KOPT-K1 (cell line): ENCODE results near the gene TROAP.
"Not testable (repeated sequence)": the region's sequence is repeated elsewhere in the genome, so short reads cannot be mapped to it uniquely, and the experiment has no call there.

Experiments
- H3K27ac ChIP-seq: fragments of 200-600 bp; sonication (generic); 2 replicates; pipeline ENCODE4 v1.5.1; 2016; ENCODE audit warnings: antibody characterized with exemption, mild to moderate bottlenecking, low read depth, low read length; ENCODE audit not compliant: poor library complexity, severe bottlenecking
- H3K36me3 ChIP-seq: fragments of 200-600 bp; sonication (generic); 2 replicates; pipeline ENCODE4 v1.5.1; 2017; ENCODE audit warnings: antibody characterized with exemption, mild to moderate bottlenecking, low read length, moderate library complexity; ENCODE audit not compliant: insufficient read depth
- H3K9me3 ChIP-seq: fragments of 200-600 bp; sonication (generic); 2 replicates; pipeline ENCODE4 v1.5.1; 2017; ENCODE audit warnings: antibody characterized with exemption, low read length, mild to moderate bottlenecking; ENCODE audit not compliant: insufficient read depth, poor library complexity, severe bottlenecking

TROAP gene

GRCh38 chr12:49331380-49332222, 8.5 kb downstream of the TROAP start:
- H3K36me3 ChIP-seq = peaks cover 61% of the 10 kb centered on the region
- no peaks in the 10 kb centered on the region for H3K9me3 ChIP-seq
- no peak overlapping the region for H3K27ac ChIP-seq

GRCh38 chr12:49332441-49332861, 9.4 kb downstream of the TROAP start:
- Histone ChIP-seq H3K36me3 (peaks cover 52% of the 10 kb centered on the region), H3K27ac (no peak overlapping the region), H3K9me3 (no peaks in the 10 kb centered on the region)

- no peak overlapping the region for H3K27ac ChIP-seq
- H3K9me3 ChIP-seq = no peaks in the 10 kb centered on the region
- H3K36me3 ChIP-seq = peaks cover 48% of the 10 kb centered on the region
Measured at GRCh38 chr12:49332891-49333371, 9.9 kb downstream of the TROAP start.

DNA sequence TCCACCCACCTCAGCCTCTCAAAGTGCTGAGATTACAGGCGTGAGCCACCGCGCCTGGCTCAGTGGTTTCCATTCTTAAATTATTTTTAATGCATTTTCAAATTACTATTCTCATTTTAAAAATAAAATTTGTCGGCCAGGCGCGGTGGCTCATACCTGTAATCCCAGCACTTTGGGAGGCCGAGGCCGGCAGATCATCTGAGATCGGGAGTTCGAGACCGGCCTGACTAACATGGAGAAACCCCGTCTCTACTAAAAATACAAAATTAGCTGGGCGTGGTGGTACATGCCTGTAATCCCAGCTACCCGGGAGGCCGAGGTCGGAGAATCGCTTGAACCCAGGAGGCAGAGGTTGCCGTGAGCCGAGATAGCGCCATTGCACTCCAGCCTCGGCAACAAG, 10.7 kb downstream of the TROAP start:
- H3K9me3 ChIP-seq = not testable (repeated sequence)

DNA sequence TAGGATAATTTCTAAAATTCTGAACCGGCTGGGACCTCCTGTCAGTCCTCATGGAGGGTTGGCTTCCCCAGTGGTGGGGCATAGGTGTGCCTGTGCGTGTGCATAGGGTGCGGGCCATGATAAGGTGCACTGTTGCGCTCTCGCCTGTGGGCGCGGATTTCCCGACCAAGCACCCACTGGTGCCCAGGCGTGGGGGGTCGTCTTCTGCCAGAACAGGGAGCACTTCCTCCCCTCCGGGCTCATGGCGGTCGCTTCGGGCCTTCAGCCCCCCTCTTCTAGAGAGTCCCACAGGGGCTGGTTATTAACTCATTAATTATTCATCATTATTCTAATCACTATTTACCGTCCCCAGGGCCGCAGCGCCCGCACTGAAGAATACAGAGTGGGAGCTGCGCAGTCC, 11.2 kb downstream of the TROAP start:
- H3K9me3 ChIP-seq = no peaks in the 10 kb centered on the region
- H3K27ac ChIP-seq = no peak overlapping the region
- peaks cover 35% of the 10 kb centered on the region for H3K36me3 ChIP-seq

More for the DNA sequence above, 10.7 kb downstream of the TROAP start:
- H3K36me3 ChIP-seq = peaks cover 39% of the 10 kb centered on the region
- not testable (repeated sequence) for H3K27ac ChIP-seq

GRCh38 chr12:49334681-49335080, 11.6 kb downstream of the TROAP start:
- no peak overlapping the region for H3K27ac ChIP-seq
- H3K36me3 ChIP-seq = peaks cover 30% of the 10 kb centered on the region
- H3K9me3 ChIP-seq = no peaks in the 10 kb centered on the region

DNA sequence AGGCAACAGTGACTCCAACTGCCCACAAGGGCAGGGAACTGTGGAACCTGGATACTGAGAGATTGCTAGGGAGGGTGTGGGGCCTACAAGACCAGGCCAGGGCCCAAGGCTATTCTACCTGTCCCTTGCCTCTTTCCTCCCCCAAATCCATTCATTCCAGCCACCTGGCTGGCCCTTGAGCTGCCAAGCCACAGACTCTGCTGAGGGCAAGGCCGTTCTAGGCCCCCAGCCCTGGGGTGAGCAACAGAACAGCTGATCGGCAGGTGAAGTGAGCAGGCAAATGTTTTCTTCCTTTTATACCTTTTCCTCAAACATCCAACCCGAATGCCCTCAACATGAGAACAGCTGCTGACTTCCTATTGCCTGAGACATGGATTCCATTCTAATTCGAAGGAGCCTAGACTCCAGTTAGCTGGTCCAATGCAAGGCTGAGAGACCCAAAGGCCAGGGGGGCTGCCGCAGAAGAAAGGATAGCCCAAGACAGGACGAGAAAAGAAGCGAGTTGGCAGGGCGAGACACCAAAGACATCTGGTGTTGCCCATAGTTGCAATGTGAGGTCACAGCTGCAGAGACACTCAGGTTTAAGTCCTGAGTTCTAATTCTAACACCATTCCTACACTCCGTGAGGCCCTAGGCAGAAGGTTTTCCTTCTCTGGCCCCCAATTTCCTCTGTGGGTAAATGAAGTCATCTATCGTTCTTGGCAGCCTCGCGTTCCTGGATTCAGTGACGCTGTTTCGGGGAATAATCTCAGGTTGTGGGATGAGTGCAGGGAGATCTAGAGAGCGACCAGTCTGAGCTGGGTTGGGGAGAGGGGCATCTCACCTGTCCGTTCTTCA, 12.3 kb downstream of the TROAP start:
- H3K27ac ChIP-seq = no peak overlapping the region

DNA sequence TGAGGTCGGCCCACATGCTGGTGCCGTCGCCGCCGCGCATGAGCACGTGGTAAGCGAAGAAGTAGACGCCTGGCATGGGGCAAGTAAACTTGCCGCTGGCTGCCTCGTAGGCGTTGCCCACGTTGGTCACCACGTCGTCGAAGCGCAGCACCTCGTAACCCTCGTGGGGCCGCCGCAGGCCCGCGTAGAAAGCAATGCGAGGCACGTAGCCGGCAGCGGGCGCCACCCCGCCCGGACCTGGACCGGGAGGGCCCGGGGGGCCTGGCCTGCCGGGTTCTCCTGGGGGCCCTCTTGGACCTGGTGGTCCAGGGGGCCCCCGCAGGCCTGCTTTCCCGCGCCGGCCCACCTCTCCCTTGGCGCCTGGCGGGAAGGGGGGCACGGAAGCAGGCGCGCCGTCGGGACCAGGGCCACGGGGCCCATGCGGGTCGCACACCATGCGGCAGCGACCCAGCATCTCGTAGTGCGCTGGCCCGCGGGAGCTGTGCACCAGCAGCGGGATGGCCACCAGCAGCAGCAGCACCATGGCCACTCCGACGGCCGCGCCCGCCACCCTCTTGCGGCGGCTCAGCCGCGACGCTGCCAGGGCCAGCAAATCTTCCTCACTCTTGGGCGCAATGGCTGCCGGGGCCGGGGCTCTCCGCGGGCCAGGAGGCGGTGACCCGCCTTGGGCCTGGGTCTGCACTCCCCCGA, 13.0 kb downstream of the TROAP start:
- H3K36me3 ChIP-seq = peaks cover 16% of the 10 kb centered on the region
- no peaks in the 10 kb centered on the region for H3K9me3 ChIP-seq
- H3K27ac ChIP-seq = no peak overlapping the region

More for the DNA sequence above, 12.3 kb downstream of the TROAP start:
- Histone ChIP-seq H3K36me3 (peaks cover 24% of the 10 kb centered on the region), H3K9me3 (no peaks in the 10 kb centered on the region)

DNA sequence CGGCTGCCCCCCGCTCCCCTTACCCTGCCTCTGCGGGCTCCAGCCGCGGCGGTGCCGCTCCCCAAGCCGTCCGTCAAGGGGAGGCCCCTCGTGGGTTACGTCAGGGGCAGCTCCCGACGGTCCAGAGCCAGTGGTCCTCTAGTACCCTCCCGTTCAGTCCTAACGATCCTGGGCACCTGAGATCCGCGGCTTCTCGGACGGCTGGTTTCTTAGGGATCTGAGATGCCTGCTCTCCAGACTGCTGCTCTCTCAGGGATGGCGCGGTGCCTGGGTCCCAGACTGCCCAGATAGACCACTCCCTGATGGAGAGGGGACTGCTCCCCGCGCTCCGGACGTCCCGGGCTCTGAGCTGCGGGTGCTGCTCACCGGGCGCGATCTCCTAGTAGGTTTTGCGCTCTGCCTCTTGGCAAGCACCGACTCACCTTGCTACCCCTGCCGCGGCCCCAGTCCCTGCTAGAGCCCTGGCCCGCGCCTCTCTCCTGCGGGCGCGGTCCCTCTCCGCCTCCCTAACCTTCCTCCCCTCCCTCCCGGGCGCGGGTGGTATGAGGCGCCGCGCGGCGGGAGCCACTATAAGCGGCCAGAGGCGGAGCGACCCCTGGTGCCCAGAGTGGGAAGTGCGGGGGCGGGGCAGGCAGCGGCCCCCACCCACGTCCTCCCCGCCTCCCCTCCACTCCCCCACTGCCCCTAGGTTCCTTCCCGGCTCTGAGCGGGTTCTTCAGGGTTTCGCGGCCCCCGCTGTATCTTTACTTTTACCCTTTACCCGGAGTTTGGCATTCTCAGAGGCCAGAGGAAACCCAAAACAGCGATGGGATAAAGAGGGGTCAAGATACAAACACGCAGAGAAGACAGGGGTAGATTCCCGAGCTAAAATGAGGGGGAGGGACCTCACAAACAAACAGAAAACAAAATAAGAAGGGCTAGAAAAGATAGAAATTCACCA, 13.9 kb downstream of the TROAP start, which contains the start of gene C1QL4:
Gene C1QL4, minus strand, starts transcription at position 544 of the 940 bp plus-strand sequence. CDS start 711 bp downstream, outside the sequence.
- Histone ChIP-seq H3K9me3 (no peaks in the 10 kb centered on the region), H3K36me3 (peaks cover 8% of the 10 kb centered on the region; the same call in 1 of the 2 replicates), H3K27ac (no peak within 1 kb of the TSS)

DNA sequence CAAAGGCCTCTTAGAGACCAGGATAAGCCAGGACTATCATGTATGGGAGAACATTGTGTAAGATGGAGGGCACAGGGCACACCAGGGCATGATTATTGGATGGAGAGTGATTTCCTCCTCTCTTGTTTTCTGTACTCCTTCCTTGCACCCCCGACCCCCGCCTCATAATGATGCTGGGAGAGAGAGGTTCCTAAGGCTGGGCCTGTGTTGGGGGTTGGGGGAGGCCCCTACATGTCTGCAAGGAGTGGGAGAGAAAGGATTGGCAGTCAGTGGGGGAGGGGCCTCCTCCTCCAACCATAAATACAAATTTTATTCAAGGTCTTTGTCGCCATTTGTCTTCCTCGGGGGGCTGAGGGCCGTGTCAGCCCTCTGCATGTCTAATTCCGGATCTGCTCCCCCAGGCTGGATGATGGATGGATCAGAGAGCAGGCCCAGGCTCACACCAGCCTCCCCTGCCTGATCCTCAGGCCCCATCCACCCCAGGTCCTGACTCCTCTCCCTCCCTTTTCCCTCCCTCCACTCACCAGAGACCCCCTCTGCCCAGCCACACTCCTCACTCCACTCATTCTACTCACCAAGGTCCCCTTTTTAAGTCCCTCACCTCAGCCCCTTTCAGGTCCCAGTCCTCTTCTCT, 15.9 kb downstream of the TROAP start:
- Histone ChIP-seq H3K27ac (no peak overlapping the region), H3K9me3 (no peaks in the 10 kb centered on the region), H3K36me3 (no peaks in the 10 kb centered on the region)

DNA sequence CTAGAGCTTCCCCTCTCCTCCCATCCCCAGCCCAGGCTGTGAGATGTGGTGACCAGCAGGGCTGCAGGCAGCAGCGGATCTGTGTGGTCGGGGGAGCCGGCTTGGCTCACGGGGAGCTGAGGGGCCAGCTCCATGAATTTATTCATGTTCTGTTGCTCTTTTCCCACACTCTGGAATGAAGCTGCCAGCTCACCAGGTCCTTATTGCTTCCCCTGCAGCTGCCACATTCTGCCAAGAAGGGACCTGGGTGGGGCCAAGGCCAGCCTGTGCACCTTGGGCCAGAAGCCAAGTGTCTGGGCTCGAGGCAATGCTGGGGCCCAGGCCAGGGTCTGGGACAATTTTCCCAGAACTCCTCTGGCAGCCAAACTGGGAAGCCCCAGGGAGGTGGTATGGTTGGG, 16.4 kb downstream of the TROAP start:
- Histone ChIP-seq H3K9me3 (no peaks in the 10 kb centered on the region), H3K27ac (no peak overlapping the region), H3K36me3 (no peaks in the 10 kb centered on the region)

- Histone ChIP-seq H3K36me3 (no peaks in the 10 kb centered on the region), H3K9me3 (no peaks in the 10 kb centered on the region), H3K27ac (no peak overlapping the region)
Measured at GRCh38 chr12:49340095-49340870, 17.2 kb downstream of the TROAP start.
